ENCODE results near the gene POT1. TPM values are rescaled to one million over a fixed set of nuclear protein-coding genes. Genes with fewer than 3 reads are reported as not detected.

Gene POT1
- total and polyA plus RNA-seq, 2 of the 4 experiments (the other 2 are of a cell fraction): 12.7 to 28.5 TPM

DNA sequence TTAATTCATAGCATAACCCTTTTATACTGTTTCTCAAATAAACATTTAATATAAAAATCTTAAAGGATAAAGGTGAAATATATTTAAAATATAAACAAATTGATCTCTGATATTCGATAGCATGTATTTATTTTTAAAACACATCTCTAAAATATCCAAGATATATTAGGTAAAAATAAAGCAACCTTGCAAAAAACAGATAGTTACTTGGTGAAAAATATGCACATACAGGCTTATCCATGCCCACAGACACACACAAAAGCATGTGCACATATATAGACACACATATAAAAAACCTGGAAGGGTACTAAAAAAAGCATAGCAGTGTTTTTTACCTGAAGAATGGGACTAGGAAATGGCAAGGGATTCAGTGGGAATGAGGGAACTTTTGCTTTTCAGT is 19.8 kb downstream of the POT1 start:
- Histone ChIP-seq H3K18ac (ENCODE audit: low read depth, low read length) (no peak overlapping the region), H2AK5ac (ENCODE audit: low read depth, low read length) (no peak overlapping the region), H3K9ac (ENCODE audit: low read depth, low read length) (no peak overlapping the region), H3K4me1 (ENCODE audit: control insufficient read depth, insufficient read depth, low read length) (no peaks in the 10 kb centered on the region), H3K9me1 (ENCODE audit: insufficient read depth, low read length) (no peaks in the 10 kb centered on the region), H2BK20ac (ENCODE audit: low read depth, low read length) (no peak overlapping the region), H2AFZ (replicated peaks; ENCODE audit: low read length, poor library complexity) (no peak overlapping the region), H4K20me1 (ENCODE audit: insufficient read depth, low read length) (no peaks in the 10 kb centered on the region), H3K79me1 (ENCODE audit: low read depth in 1 of 2, low read length in 2 of 2) (peaks cover 0 to 4% of the 10 kb centered on the region in 2 experiments; a peak in 1 of 4 replicates), H2BK15ac (ENCODE audit: low read depth, low read length) (no peak overlapping the region), H4K5ac (ENCODE audit: low read depth, low read length) (no peak overlapping the region), H3K9me3 (ENCODE audit: control insufficient read depth, insufficient read depth, low read length) (no peaks in the 10 kb centered on the region), H2BK120ac (ENCODE audit: low read depth, low read length) (no peak overlapping the region), H3K4ac (ENCODE audit: low read depth, low read length) (no peak overlapping the region), H2AK9ac (replicated peaks; ENCODE audit: low read depth, low read length, poor library complexity) (no peak overlapping the region), H3K4me2 (ENCODE audit: low read depth, low read length) (no peak overlapping the region), H2BK5ac (ENCODE audit: low read depth, low read length, poor library complexity, severe bottlenecking) (no peak overlapping the region), H4K91ac (ENCODE audit: insufficient read depth, low read depth, low read length) (no peak overlapping the region), H3K27ac (ENCODE audit: insufficient read depth, low read length) (no peak overlapping the region), H3K56ac (ENCODE audit: extremely low read depth, insufficient read depth, low read length) (no peak overlapping the region), H4K8ac (ENCODE audit: low read depth in 2 of 2, low read length in 2 of 2) (no peak overlapping the region), H3K23ac (ENCODE audit: low read depth, low read length) (no peak overlapping the region), H3K4me3 (ENCODE audit: insufficient read depth, low read depth, low read length) (no peak overlapping the region), H3K14ac (replicated peaks; ENCODE audit: low read depth, low read length) (no peak overlapping the region), H3K27me3 (ENCODE audit: control insufficient read depth, insufficient read depth, low read length) (no peaks in the 10 kb centered on the region), H3K36me3 (ENCODE audit: control insufficient read depth, insufficient read depth, low read length) (no peaks in the 10 kb centered on the region)
- dilution Hi-C loops (cut with HindIII; ENCODE audit: low sequenced_read_pairs, unreplicated experiment) (no loop called here), in situ Hi-C loops (cut with MboI; ENCODE audit: low sequenced_read_pairs) (no loop called here), intact Hi-C loops (cut with micrococcal nuclease) (no loop called here)
- WGBS, 2 experiments (ENCODE audit: extremely low coverage in 2 of 2, insufficient read length in 1 of 2): no CpG with 5 or more reads among the region's 1 CpG
- DNase-seq: no peak
- BruUV-seq (replicated peaks): no TSS peak
- ChIA-PET POLR2A (ENCODE audit: unreplicated experiment) (no interaction called here), CTCF (no interaction called here)
- no peak for ATAC-seq (ENCODE audit: low read depth)
- TF ChIP-seq, protein P1, sequence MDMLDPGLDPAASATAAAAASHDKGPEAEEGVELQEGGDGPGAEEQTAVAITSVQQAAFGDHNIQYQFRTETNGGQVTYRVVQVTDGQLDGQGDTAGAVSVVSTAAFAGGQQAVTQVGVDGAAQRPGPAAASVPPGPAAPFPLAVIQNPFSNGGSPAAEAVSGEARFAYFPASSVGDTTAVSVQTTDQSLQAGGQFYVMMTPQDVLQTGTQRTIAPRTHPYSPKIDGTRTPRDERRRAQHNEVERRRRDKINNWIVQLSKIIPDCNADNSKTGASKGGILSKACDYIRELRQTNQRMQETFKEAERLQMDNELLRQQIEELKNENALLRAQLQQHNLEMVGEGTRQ (IDR thresholded peaks at IDR 0.05; ENCODE audit: low read depth, low read length): no peak
- no peak for TF ChIP-seq CEBPB (IDR thresholded peaks at IDR 0.05; ENCODE audit: low read depth, low read length)

All from IMR-90 (cell line).